HG03571 (cell line): ENCODE data around the gene CREG2.

Source experiments
- ATAC-seq: cut with Tn5 transposase; IDR thresholded peaks from one replicate; pipeline ENCODE4 v1.9.1; 2021; ENCODE audit not compliant: unreplicated experiment

The CREG2 gene, protein sequence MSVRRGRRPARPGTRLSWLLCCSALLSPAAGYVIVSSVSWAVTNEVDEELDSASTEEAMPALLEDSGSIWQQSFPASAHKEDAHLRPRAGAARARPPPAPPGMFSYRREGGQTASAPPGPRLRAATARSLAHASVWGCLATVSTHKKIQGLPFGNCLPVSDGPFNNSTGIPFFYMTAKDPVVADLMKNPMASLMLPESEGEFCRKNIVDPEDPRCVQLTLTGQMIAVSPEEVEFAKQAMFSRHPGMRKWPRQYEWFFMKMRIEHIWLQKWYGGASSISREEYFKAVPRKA

DNA sequence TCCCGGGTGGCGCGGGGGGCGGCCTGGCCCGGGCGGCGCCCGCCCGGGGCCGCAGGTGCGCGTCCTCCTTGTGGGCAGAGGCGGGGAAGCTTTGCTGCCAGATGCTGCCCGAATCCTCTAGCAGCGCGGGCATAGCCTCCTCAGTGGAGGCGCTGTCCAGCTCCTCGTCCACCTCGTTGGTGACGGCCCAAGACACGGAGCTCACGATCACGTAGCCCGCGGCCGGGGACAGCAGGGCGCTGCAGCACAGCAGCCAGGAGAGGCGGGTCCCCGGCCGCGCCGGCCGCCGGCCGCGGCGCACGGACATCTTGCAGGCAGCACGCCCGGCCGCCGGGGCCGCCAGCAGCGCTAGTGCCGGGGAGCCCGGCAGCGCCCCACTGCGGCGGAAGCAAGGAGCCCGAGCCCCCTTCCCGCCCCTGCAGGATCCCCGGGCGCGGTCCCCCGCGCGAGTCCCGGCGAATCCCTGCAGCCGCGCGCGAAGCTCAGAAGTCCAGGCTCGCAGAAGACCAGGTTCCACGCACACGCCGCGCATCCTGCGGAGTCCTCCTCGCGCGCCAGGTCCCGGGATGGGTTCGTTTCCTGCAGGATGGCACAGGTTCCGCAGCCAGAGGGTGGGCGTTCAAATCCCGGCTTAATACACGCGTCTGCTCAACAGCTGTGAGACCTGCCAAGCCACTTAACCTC is at the start of gene CREG2:
CREG2 (minus strand) TSS at position 353 of the 684 bp plus-strand sequence; CDS start at position 307, 46 bp downstream.
- no peak for ATAC-seq

DNA sequence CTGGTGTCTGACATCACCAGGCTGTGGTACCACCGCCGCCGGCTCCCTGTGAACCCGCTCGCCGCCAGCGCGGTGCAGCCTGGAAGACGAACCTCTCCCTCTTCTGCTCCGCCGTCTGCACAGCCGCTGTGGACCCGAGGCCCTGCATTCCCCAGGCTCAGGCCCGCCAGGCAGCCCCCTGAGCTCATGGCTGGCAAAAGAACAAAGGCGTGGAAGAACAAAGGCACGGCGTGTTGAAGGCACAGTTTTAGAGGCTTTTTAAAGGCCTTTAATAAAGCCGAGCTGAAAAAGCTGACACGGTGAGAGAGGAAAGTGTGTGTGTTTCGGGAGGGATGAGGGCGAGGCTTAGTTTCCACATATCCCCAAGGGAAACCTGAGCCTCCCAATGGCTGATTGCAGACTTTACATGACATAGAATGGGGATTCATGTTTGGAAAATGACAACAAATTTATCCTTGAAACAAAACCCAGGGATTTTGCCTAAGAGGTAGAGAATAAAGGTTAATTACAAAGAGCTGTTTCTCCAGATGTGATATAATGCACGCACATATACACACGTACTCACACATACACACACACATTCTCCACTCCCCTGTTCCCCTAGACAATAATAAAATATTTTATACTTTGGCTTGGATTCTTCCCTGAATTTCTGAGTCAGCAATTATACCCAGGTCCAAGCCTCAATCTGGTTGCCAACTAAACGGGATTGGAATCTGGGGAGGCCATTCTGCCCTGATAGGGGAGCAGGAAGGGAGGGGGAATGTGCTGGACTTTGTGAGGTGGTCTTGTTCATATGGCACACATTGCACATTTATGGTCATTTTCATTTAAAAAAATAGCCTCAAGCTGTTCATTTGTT is 47.9 kb upstream of the CREG2 start:
- no peak for ATAC-seq

DNA sequence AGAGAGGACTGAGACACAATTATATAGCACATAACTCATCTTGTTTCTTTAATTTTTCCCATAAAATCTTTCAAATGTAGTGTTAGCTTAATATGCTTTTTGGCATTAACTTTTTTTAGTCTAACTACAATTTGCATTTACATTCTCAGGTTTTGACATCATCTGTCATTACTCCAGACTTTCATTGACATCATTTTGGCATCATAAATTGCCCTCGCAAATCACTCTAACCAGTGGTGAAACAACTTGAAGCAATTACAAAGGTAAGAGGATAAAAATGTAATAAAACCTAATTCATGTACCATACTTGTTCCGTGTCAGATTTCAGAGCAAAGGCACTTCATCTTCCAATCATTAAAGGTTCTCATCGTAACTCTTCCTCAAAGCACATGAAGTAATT is 46.2 kb upstream of the CREG2 start:
- no peak for ATAC-seq

DNA sequence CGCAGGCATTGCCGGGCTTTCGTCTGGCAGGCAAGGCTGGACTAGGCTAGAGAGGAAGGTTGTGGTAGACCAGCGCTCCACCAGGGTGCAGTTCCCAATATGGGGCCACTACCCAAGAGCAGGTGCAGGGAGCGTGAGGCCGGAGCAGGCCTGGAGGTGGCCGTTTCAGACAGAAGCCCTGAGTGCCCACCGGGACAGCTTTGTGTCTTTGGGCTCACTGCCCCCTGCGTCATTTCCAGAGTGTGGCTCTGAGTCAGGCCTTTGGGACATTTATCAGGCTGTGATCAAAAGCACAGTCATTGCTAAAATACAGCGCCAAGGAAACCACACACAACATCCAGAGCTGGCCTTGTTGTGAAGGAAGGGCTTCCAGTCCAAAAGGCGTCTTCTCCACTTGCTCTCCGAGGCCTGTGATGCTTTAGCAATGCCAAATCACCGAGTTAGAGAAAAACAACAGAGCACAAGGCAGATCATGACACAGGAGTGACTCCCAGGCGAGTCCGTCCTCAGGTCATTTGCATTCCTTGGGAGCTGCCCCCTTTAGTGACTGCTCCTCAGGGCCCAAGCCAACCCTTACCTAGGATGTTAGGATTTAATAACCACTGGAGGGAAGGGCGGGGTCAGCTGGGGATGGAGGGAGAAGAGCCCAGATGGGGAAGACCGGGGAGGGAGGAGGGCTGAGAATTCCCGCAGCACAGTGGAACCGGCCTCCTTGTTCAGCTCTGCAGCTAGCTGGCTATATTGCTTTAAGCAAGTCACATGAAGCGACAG is 45.3 kb upstream of the CREG2 start:
- ATAC-seq = no peak

DNA sequence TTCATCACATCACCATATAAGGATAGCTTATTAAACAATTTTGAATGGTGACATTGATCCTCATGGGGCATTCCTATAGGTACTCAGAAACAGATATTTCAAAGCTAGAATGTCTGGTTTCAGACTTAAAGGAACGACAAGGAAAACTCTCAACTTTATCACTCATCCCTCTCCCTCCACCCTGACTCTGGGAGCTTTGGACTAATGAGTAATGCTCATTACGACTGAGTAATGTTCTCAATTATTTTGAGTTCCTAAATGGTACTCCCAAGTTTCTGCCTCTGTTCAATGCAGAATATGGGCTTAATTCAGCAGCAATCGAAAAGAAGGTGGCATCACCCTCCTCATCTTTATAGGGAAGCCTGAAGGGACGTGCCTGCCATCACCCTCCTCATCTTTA is 44.2 kb upstream of the CREG2 start:
- ATAC-seq = no peak

DNA sequence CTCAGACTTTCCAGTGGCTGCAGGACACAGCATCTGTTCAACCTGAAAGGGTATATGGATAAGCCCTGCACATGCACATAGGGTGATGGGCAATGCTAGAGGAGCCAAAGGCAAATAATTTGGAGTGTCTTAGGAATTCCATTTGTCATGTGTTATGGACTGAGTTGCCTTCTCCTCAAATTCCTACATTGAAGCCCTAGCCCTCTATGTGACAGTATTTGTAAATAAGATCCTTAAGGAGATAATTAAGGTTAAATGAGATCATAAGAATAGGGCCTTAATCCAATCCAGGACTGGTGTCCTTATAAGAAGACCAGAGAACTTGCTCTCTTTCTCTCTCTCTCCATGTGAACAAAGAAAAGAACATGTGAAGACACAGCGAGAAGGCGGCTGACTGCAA is 42.9 kb upstream of the CREG2 start:
- no peak for ATAC-seq

DNA sequence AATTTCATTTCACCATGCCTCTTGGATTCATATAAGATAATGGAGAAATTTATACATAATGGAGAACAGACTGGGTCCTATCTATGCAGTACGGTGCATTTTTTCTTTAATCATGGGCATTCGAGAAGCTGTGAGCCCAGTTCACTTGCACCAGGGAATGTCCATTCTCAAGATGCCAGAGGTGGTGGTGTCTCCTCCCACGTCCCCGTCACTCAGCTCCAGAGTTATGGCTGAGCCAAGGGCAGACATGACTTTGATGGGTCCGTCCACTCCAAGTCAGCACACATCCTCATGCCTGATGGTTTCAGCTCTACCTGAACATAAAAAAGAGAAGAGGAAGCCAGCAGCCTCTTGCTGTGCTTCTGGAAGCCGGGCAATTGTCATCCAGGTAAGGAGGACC is 42.1 kb upstream of the CREG2 start:
- ATAC-seq = no peak

DNA sequence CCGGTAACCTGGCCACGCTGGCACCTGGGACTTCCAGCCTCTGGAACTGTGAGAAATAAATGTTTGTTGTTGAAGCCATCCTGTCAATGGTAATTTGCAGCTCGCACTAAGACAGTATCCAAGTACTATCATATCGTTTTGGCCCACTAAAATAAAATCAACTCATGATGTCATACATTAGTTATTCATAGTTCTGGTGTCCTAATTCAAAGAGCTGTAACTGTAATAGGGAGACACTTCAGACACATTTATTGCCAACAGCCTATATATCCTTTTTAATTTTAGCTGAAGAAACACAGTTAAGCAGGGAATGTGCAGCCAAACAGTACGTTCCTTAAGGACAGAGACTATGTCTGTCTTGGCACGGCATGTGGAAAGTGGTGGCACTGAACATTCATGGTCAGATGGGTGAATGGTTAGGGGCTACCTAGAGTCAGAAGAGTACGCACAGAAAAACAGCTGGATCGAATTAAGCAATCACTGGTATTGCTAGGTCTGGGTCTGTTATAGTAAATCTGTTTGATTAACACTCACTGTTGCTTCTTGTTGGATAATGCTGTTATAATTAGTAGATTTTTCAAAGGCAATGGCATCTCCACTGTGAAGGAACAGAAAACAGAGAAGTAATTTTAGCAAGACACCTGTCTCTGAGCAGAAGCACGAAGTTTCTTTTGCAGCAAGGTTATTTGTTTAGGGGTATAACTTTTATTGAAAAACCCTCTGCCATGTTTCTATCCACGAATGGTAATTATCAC is 41.3 kb upstream of the CREG2 start:
- ATAC-seq = no peak

DNA sequence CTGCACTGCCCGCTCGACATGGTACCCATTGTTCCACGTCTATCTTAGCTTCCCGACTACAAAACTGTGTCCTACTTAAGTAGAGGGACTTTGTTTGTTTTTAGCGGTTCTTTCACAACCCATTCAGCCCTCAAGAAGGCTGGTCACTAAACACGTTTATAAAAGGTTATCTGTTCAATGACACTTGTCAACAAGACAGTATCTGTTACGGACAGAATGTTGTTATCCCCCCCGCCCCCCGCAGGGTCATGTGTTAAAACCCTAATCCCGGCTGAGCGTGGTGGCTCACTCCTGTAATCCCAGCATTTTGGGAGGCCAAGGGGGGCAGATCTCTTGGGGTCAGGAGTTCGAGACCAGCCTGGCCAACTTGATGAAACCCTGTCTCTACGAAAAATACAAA is 40.4 kb upstream of the CREG2 start:
- ATAC-seq = no peak

DNA sequence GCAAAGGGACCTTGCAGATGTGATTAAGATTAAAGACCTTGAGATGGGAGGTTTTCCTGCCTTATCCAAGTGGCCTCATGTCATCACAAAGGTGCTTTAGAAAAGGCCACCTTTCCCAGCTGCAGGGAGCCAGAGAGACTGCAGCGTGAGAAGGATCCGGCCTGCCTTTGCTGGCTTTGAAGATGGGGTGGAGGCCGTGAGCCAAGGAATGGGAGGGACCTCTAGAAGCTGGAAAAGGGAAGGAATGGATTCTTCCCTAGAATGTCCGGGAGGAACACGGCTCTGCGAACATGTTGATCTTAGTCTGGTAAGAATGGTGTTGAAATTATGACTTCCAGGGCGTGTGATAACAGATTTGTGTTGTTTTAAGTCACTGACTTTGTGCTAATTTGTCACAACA is 39.9 kb upstream of the CREG2 start:
- no peak for ATAC-seq

DNA sequence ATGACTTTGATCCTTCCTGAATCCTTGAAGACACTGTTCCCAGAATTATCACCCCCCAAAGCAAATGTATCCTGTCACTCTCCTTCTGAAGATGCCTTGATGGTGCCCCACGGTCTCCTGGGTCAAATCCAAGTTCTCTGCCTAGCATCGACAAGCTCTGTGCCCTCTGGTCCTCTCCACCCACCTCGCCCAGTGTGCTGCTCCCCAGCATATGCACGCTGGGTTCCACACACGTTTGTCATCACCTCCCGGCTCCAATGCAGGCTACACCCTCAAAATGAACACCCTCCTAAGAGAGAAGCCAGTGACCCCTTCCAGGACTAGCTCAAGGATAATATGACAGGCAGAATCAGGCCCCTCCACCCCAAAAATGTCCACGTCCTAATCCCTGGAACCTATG is 39.5 kb upstream of the CREG2 start:
- no peak for ATAC-seq

DNA sequence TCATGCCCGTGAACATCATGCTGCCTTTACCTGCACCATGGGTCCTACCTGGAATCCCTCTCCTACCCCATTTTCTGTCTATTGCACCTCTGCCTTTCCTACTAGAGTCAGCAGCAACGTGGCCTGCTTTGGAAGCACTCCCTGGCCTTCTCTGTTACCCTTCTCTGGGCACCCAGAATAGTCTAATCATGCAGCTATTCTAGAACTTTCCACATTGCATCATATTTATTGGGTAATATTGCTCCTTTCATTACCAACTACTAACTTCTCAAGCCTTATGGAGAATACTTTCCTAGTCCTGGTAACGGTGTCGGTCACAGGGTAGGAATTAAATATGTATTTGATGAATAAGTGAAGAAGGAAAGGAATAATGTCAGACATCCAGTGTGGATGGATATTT is 33.3 kb upstream of the CREG2 start:
- ATAC-seq = no peak

DNA sequence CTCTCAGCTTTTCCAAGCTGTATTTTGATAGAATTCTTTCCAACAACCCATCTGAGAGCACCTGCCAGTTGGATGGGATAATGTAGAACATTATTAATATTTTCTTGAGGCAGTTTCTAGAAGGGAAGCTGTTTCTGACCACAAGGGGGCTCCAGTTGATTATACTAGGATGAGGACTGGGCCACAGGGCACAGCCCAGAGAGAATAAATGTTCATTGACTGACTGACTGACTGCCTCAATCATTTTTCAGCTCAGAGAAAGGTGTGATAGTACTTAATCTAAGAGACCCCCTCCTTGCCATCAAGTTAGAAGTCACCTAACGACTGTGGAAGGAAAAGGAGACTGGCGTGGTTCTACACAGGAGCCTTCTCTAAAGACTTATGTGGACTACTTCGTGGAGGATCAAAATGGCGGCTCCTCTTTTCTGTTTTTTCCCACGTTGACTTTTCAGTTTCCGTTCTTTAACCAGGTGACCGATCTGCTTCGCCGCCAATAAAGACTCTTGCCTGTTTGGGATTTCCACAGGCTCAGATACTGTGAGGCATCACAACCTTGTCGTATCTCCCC is 31.9 kb upstream of the CREG2 start:
- ATAC-seq = no peak

DNA sequence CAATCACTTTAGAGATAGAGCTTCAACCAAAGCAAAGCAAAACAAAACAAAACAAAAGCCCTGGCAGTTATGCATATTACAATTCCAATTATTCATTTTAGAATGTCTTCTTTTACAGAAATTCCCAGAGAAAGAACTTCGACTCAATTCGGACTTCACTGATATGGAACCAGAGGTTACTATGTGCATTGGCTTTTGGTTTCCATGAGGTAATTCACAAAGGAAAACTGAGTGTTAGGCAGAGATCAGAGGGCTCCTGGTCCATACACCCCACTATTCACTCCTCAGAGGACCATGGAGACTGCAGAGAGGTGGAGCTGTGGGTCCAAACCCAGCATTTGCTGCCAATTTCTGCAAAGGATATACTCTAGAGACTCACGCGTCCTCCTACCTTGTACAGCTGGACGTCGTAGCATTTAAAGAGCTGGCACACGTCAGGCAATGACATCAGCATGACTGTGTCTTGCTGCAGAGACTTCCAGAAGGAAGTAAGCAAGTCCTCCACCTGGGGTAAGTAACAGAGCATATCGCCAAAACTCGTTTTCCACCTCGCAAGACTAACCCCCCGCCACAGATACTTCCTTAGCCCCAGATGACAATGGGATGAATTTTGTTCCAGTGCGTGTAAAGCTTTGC is 31.3 kb upstream of the CREG2 start:
- no peak for ATAC-seq

DNA sequence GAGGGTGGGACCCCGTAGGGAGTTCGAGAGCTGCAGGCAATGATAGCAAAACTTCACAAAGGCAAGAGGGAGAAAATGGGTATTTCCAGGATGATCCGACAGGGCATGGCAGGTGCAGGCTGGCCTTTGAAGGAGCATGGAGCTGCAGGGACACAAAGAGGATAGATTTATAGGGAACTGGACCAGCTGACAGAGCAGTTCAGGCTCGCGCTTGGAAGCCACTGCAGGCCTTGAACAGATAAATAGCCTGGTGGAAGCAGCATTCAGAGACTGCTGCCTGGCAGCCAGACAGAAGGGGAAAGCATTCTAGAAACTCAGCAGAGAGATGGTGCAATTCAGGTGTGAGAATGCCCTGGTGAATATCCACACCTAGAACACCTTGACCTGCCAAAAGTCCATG is 29.3 kb upstream of the CREG2 start:
- no peak for ATAC-seq

DNA sequence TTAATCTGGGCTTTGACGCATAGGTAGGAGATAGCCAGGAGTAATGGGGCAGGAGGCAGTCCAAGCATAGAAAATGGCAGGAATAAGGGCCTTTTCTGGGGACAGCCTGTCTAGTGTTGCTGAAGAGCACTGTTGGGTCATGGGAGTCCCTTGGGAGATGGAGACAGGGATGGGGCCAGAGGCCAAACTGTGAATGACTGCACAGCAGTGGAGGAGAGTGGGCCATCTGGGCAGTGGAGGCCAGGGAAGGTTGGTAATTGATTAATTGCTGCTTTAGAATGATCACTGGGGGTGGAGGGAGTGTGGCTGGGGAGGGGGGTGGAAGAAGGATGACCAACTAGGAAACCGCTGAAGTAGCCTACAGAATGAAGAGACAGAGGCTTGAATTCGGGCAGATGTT is 28.6 kb upstream of the CREG2 start:
- no peak for ATAC-seq

DNA sequence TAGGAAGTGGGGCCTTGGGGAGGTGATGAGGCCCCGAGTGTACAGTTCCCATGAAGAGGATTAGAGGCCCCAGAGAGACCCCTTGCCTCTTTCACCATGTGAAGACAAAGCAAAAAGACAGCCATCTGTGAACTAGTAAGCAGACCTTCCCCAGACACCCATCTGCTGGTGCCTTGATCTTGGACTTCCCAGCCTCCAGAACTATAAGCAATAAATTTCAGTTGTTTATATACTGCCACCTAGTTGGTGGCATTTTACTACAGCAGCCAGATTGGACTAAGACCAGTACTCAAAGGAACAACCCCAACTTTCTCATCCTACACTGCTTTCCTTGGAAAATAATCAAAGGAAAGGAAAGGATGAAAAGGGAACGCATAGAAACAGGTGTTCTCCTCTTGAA is 27.9 kb upstream of the CREG2 start:
- ATAC-seq = no peak

DNA sequence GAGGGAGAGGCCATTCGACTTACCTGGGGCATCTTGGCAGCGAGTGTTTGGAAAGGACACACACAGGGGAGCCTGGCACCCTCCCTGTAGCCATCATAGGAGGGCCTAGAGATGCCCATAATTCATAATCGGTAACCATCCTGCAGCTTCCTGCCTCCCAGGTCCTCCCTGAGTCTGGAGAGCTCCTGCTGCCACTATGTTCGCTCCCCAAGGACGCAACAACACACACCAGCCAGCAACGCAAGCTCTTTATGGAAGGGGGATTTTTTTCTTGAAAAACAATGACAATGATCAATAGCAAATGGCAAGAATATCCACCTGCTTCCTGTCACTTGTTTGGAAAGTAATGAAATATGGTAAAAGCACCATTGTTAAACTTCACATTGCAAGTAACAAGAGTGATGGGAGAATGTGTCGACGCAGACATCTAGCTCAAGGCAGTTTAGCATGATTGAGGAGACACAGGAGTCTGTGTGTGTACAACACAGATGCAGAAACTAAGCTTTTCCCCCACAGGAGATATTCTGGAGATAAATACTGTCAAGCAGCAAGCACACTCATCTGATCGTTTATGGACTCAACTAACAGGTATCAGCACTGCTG is 24.9 kb upstream of the CREG2 start:
- ATAC-seq = no peak

DNA sequence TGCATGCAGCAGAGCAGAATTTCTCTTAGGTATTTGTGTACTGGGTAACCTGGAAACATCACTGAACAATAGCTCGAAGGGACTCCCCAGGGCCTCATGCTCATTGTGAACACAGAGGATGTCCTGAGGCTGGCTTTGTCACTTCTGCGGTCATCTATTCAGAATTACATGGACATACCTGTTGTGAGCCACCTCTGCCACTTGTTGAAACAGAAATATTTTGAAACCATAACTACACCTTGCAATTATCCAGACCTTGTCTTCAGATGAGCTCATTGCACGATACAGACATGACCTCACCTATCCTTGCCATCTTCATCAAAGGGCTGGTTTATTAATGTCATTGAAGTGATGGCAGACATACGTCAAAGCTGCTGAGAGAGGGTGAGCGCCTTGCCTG is 23.4 kb upstream of the CREG2 start:
- no peak for ATAC-seq
